ENCODE data around the gene POLR2E.

DNA sequence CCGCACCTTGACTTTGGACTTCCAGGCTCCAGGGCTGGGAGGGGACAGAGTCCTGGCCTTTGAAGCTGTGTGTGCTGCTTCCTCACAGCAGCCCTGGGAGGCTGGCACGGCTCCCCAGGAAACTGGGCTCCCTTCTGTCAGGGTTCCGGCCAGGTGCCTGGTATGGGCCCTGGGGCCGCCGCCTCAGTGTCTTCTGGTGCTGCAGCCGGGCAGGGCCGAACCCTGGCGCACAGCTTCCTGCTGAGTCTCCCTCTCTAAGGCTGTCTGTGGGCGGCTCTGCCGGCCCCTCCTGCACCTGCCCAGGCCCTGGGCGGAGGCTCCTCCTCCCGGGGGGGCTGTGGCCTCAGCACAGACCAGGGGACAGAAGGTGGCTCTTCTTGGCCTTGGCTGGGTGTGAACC lies 41.0 kb upstream of the POLR2E start:
- TF ChIP-seq POLR2AphosphoS5 (IDR thresholded peaks at IDR 0.05; ENCODE audit: borderline replicate concordance, low read depth, low read length) = no peak
- no peak for TF ChIP-seq EZH2 (IDR thresholded peaks at IDR 0.05)
- no peak for TF ChIP-seq FOXP2 (optimal IDR thresholded peaks at IDR 0.05; ENCODE audit: control extremely low read depth, extremely low read length, insufficient read depth)

Measured in SK-N-MC (cell line).